ENCODE results near the gene PRDX2.

Gene PRDX2

GRCh38 chr19:12791345-12792050 is 10.1 kb downstream of the PRDX2 start, which contains the start of gene JUNB:
Gene JUNB, plus strand, starts transcription at chr19:12791486. Its CDS starts 286 bp downstream, at chr19:12791772.
- no peak for TF ChIP-seq CTCF (IDR thresholded peaks at IDR 0.05; ENCODE audit: control insufficient read depth, insufficient read depth, low read depth, low read length, missing control alignments)
- H3K4me3 ChIP-seq (ENCODE audit: control insufficient read depth, low read depth, low read length), result peak within 1 kb of the TSS; percentile 94
- peak; percentile 90 for DNase-seq (ENCODE audit: low read depth)

- peak overlapping the region; percentile 94 for H3K4me3 ChIP-seq (ENCODE audit: control insufficient read depth, low read depth, low read length)
- TF ChIP-seq CTCF (IDR thresholded peaks at IDR 0.05; ENCODE audit: control insufficient read depth, insufficient read depth, low read depth, low read length, missing control alignments), result no peak
- no peak for DNase-seq (ENCODE audit: low read depth)
Measured at GRCh38 chr19:12790628-12791344, 10.8 kb downstream of the PRDX2 start.

- TF ChIP-seq CTCF (IDR thresholded peaks at IDR 0.05; ENCODE audit: control insufficient read depth, insufficient read depth, low read depth, low read length, missing control alignments), result no peak
- peak overlapping the region; percentile 94 for H3K4me3 ChIP-seq (ENCODE audit: control insufficient read depth, low read depth, low read length)
- peak; percentile 90 for DNase-seq (ENCODE audit: low read depth)
Measured at GRCh38 chr19:12789904-12790619, 11.5 kb downstream of the PRDX2 start.

- no peak for DNase-seq (ENCODE audit: low read depth)
- H3K4me3 ChIP-seq (ENCODE audit: control insufficient read depth, low read depth, low read length), result peak overlapping the region; percentile 94
- no peak for TF ChIP-seq CTCF (IDR thresholded peaks at IDR 0.05; ENCODE audit: control insufficient read depth, insufficient read depth, low read depth, low read length, missing control alignments)
Measured at GRCh38 chr19:12789098-12789903, 12.3 kb downstream of the PRDX2 start.

GRCh38 chr19:12788682-12789097 is 12.9 kb downstream of the PRDX2 start:
- no peak for TF ChIP-seq CTCF (IDR thresholded peaks at IDR 0.05; ENCODE audit: control insufficient read depth, insufficient read depth, low read depth, low read length, missing control alignments)
- peak overlapping the region; percentile 38 for H3K4me3 ChIP-seq (ENCODE audit: control insufficient read depth, low read depth, low read length)
- no peak for DNase-seq (ENCODE audit: low read depth)

Measured in AG09309 (cell line).